Activated CD4-positive, CD25-positive, alpha-beta regulatory T cell (primary cell): ENCODE results near the gene ERC2.
"Not testable (repeated sequence)": the region's sequence is repeated elsewhere in the genome, so short reads cannot be mapped to it uniquely, and the experiment has no call there.

Experiments
- DNase-seq, 4 experiments: peaks; one replicate each; lab custom pipeline; 2025; lab: John Stamatoyannopoulos, UW

The ERC2 gene

DNA sequence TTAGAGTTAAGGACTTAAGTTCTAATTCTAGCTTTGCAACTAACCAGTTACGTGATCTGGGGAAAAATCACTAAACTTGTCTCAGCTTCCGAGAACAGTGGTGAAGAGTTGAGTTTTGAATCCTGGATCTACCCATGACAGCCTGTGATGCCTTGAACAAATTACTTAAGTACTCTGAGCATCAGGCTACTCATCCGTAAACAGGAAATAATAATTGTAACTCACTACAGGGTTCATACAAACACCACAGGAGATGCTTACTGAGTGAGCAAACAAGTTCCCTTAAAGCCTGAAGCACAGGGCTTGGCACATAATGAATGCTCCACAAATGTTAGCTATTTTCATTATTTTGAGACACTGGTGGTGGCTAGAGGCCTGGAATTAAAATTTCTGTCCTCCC lies 158.8 kb downstream of the ERC2 start:
- no peak for DNase-seq

DNA sequence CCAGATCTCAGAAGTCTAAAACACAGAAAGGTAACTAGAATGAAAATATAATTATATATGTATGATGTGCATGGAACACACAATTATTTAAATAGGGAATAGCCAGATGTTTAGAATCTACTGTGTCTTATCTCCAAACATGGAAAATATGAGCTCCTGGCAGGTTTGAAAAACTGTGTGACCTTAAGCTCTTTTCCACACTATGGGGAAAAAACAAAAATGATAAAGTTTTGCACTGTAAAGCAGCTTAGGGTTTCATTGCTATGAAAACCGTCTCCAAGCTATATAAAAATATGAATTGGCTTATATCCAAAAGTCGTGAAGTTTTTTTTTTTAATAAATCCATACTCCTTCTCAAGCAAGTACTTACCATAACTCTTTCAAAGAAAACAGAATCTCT lies 159.8 kb downstream of the ERC2 start:
- DNase-seq = no peak

- no peak for DNase-seq
Observed at GRCh38 chr3:56304069-56304468, 164.2 kb downstream of the ERC2 start.

GRCh38 chr3:56303487-56303886 lies 164.8 kb downstream of the ERC2 start:
- no peak for DNase-seq

DNA sequence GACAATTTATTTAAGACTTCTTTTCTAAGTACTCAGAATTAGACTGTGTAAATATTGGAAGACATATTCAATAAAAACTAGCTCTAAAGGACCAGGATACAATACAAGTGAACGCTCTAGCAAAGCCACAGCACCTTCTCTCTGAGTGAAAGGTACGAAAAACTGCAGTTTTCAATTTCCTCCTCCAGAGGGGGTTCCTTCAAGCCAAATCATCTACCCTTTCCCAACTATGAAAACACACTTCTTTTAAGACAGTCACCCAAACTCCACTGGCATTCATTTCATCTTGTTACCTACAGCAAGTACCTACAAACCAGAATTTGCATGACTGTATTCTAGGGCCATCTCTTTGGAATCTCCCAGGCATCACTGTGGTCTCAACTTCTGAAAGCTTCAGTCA lies 165.8 kb downstream of the ERC2 start:
- DNase-seq = no peak

- no peak for DNase-seq
Observed at GRCh38 chr3:56297281-56297840, 170.9 kb downstream of the ERC2 start.

DNA sequence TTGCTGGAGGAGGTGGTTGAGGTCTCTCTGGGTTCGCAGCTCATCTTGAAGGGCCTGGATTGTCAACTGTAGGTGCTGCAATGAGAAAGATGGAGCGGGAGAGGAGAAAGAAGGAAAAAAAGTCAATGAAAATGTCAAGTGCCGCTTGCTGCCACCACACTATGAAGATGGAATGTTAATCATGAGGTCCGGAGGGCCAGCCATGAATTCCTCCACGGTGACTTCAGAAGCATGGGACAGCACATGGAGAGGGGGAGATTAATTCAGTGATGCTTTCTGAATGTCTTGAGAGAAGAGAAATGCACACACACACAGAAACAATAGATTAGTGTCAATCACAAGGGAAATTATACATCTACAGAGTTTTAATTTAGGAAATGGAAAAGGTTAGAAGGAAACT lies 171.9 kb downstream of the ERC2 start:
- no peak for DNase-seq

DNA sequence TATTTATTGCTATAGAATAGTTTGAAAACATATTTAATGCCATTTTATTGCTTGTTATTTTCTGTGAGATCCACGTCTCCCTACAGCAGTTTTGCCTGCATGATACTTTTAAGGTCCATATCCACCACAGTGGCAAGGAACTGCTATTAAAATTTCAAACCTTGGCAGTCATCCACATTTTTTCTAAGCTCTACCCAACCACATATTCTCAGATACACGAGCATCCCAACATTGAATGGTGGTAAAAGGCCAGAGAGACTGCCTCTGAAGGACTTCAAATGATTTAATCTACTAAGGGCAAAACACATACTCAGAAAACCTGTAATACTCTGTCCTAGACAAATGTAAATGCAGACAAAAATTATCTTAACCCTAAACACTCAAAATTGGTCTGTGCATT lies 173.1 kb downstream of the ERC2 start:
- no peak for DNase-seq

DNA sequence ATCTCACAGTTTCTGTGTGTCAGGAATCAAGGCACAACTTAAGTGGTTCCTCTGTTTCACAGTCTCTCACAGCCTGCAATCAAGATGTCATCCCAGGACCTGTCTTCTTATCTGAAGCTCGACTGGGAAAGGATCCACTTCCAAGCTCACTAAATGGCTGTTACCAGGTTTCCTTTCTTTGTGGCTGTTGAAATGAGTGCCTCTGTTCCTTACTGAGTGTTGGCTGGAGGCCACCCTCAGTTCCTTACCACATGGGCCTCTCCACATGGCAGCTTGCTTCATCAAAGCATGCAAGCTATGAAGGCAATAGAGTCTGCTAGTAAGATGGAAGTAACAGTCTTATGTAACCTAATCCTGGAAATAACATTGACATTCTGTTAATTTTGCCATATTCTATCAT lies 174.0 kb downstream of the ERC2 start:
- DNase-seq = no peak

DNA sequence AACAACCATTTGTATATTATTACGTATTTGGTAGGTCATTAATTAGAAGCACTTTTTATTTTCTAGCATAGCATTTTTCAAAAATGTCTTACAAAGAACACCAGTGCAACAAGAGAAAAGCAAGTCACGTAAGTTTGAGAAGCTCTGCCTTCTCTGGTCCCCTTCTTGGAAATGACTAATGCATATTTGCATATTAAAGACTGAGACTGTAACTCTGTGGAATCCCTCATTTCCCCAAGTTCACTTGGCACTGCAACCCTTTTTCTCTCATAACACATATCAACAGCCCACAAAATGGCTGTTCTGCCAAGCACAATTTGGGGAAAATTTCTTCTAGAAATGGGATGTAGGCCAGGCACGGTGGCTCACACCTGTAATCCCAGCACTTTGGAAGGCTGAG lies 176.3 kb downstream of the ERC2 start:
- no peak for DNase-seq

- DNase-seq = no peak
Observed at GRCh38 chr3:56291244-56291680, 177.0 kb downstream of the ERC2 start.

DNA sequence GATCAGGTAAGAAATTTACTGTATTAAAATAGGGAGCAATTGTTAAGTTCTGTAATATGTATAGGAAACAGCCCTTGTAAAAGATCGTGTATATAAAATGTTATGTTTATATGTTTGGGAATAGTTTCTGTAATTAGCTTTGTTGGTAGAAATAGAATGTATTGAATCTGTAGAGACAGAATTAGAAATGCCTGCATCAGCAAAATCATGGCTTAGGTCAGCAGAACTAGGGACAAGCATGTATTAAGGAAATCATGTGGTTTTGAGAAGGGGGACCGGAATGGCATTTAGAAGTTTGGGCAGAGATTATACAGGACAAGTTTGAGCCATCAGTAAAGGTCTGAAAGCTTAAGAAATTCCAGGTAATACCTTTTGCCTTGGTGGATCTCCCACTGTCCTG lies 177.9 kb downstream of the ERC2 start:
- no peak for DNase-seq

DNA sequence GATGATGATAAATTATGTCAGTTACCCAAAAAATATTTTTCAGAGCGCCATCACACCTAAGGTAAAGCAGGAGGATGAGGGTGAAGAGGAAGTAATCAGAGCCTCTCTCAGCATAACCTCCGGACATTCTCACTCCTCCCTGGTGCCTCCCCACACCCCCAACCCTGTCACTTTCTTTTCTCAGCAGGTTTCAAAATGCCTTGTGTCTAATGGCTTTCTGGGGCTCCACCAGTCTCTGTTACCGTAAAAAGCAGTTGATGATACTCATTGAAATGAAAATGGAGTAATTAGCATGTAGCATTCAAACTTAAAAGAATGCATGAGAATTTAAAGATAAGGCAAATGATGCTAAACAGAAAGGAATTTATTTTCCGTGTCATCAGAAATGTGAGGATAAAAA lies 180.0 kb downstream of the ERC2 start:
- DNase-seq = no peak

DNA sequence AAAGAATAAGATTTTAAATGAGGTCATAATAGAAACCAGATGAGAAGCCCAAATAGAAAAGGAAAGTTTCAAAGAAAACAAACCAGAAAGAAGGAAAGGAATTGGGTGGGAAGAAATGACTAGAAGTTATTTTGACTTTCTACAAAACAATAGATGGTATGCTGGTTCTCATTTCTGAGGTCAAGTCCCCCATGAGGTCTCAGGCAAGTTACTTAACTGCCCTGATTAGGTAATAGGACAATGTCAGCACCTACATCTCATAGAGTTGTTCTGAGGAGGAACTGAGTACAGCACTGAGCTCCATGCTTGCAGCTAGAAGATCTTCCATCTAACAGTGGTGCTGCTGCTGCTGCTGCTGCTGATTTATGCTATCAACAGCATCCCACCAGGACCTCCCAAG lies 185.9 kb downstream of the ERC2 start:
- no peak for DNase-seq

DNA sequence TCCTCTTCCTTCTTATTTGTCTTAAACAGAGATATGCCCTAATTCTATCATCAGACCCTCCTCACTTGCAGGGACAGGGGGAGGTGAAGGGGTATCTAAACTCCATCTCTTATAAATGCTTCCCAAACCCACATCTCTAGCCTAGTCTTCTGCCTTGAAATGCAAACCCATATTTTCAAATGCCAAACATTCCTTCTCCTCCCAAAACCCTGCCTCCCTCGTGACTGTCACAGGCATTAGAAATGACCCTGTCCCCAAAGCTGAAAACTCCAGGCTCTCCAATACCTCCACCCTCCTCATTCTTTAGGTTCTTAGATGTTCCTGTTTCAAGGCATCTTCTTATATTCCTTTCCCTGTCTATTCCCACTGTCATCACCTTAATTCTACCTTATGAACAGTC lies 191.0 kb downstream of the ERC2 start:
- DNase-seq = no peak

DNA sequence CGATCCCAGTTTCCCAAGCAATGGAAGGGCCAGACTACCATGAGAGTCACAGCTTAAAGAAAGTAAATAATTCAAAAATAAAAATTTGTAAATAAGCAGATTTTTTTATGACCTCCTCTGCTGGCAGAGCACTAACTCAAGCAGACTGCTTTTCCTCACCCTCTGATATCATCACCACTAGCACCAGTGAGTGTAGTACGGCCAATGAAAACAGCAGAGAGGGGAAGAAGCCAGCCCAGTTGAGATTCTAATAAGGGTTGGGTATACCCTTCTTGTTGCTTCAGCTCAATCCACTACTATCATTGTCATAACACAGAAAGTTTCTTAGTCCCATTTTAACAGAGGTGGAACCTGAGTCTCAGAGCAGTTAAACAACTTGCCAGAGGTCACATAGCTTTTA lies 193.1 kb downstream of the ERC2 start:
- no peak for DNase-seq

DNA sequence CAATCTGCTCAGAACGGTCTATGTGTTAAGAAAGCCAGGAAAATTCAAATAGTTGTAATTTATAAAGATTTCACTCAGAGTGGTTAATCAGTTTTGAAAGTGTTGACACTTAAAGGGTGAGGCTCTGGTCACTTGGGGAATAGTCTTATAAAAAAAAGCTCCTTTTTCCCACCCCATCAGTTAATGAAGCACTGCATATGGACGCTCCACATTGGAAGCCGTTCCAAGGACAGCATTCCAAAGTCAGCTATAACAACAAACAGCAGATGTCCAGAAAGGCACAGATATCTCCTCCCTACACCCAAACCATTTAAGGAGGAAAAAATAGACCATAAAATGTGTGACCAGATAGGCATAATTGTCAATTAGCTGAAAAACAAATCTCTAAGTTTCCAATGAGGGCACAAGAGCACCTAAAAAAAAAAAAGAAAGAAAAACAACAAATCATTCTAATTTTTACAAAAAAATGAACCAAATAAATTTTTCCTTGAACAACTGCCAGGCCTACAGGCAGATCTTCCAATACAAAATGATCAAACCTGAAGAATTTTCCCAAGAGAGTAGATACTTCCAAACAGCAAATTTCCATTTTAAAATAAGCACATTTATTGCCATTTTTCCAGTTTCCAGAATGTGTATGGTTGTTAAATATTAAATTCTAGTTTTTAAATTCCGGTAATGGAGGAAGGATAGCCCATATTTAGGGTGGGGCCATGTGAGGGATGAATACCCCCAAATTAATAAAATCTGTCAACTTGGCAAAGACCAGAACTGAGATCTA lies 198.3 kb downstream of the ERC2 start:
- DNase-seq = no peak

GRCh38 chr3:56268616-56269383 lies 199.5 kb downstream of the ERC2 start:
- no peak for DNase-seq

DNA sequence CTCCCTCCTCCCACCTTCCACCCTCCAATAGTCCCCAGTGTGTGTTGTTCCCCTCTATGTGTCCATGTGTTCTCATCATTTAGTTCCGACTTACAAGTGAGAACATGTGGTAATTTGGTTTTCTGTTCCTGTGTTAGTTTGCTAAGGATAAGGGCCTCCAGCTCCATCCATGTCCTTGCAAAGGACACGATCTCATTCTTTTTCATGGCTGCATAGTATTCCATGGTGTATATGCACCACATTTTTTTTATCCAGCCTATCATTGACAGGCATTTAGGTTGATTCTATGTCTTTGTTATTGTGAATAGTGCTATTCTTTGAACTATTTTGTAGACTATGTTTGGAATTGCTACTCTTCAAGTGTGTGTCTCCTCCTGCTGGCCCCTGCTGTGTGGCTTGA lies 206.4 kb downstream of the ERC2 start:
- DNase-seq = not testable (repeated sequence)

- no peak for DNase-seq
Observed at GRCh38 chr3:56260262-56260661, 208.0 kb downstream of the ERC2 start.

GRCh38 chr3:56257826-56258225 lies 210.4 kb downstream of the ERC2 start:
- DNase-seq = no peak

- no peak for DNase-seq
Observed at GRCh38 chr3:56254835-56255234, 213.4 kb downstream of the ERC2 start.

- DNase-seq = no peak
Observed at GRCh38 chr3:56253941-56254665, 214.2 kb downstream of the ERC2 start.
